Breast epithelium (tissue), 3 donors: ENCODE results near the gene WASHC4.

Experiments used
- CTCF ChIP-seq, 3 donors: fragments of 450-650 bp; IDR thresholded peaks; one replicate each; pipeline ENCODE4 v1.5.1; 2016 to 2017; ENCODE audit warnings: antibody characterized with exemption in 3 of 3, mild to moderate bottlenecking in 3 of 3, moderate library complexity in 3 of 3
- POLR2AphosphoS5 ChIP-seq, 3 donors: sonication (generic); formaldehyde crosslinking; IDR thresholded peaks; one replicate each; pipeline ENCODE4 v1.6.1; 2017; ENCODE audit warnings: antibody characterized with exemption in 3 of 3

GRCh38 chr12:105099356-105099755, 8.2 kb upstream of the WASHC4 start:
- TF ChIP-seq CTCF (IDR thresholded peaks at IDR 0.05) (no peak), POLR2AphosphoS5 (IDR thresholded peaks at IDR 0.05) (no peak)
